HepG2 (cell line): Measurements from ENCODE around the gene RTEL1. TPM values are rescaled to one million over a fixed set of nuclear protein-coding genes. Genes with fewer than 3 reads are reported as not detected.

Experiments
- DNMT1 ChIP-seq: sonication (generic); formaldehyde crosslinking; IDR thresholded peaks from 2 replicates; pipeline ENCODE4 v1.5.1; 2020; ENCODE audit warnings: mild to moderate bottlenecking, missing genetic modification reagents
- ELF3 ChIP-seq: IDR thresholded peaks from 2 replicates; pipeline ENCODE4 v1.6.1; 2016; ENCODE audit warnings: missing genetic modification reagents, missing compliant biosample characterization
- FOXA3 ChIP-seq: IDR thresholded peaks from 2 replicates; pipeline ENCODE4 v1.6.1; 2016; ENCODE audit warnings: missing genetic modification reagents, missing compliant biosample characterization
- IRF1 ChIP-seq: sonication (generic); formaldehyde crosslinking; IDR thresholded peaks from 2 replicates; pipeline ENCODE4 v1.4.0; 2020; ENCODE audit warnings: low read depth, mild to moderate bottlenecking, missing genetic modification reagents
- IRX3 ChIP-seq: sonication (generic); formaldehyde crosslinking; IDR thresholded peaks from 2 replicates; pipeline ENCODE4 v1.8.1; 2023; ENCODE audit warnings: mild to moderate bottlenecking, low read depth, missing genetic modification reagents, borderline replicate concordance
- NONO ChIP-seq, 2 experiments: fragments of 450-650 bp in 1 of 2; sonication (generic) in 1 of 2; formaldehyde crosslinking in 1 of 2; IDR thresholded peaks in 1 of 2; conservative IDR thresholded peaks in 1 of 2; 2 replicates each; pipeline versions ENCODE4 v1.6.1 to v1.8.0; 2017 to 2022; ENCODE audit warnings: mild to moderate bottlenecking in 1 of 2, missing genetic modification reagents in 1 of 2, moderate library complexity in 1 of 2
- POGK ChIP-seq: sonication (generic); formaldehyde crosslinking; conservative IDR thresholded peaks from 2 replicates; pipeline ENCODE4 v1.8.0; 2022; ENCODE audit warnings: mild to moderate bottlenecking, moderate library complexity, missing genetic modification reagents
- RBFOX2 ChIP-seq: fragments of 200-400 bp; formaldehyde crosslinking; IDR thresholded peaks from 2 replicates; pipeline ENCODE4 v1.6.1; 2017; ENCODE audit warnings: low read depth, mild to moderate bottlenecking, low read length
- RFXAP ChIP-seq: sonication (generic); formaldehyde crosslinking; IDR thresholded peaks from 2 replicates; pipeline ENCODE4 v1.4.0; 2020; ENCODE audit warnings: missing genetic modification reagents, borderline replicate concordance
- SAFB2 ChIP-seq: sonication (generic); formaldehyde crosslinking; IDR thresholded peaks from 2 replicates; pipeline ENCODE4 v1.5.1; 2020; ENCODE audit warnings: missing genetic modification reagents, low read depth, mild to moderate bottlenecking, borderline replicate concordance
- TSC22D2 ChIP-seq: sonication (generic); formaldehyde crosslinking; IDR thresholded peaks from 2 replicates; pipeline ENCODE4 v1.5.1; 2020; ENCODE audit warnings: missing genetic modification reagents, mild to moderate bottlenecking, borderline replicate concordance
- ZEB1 ChIP-seq: IDR thresholded peaks from 2 replicates; pipeline ENCODE4 v1.6.1; 2012; ENCODE audit warnings: mild to moderate bottlenecking, low read depth, inconsistent platforms; ENCODE audit not compliant: insufficient replicate concordance
- ZNF263 ChIP-seq: sonication (generic); formaldehyde crosslinking; IDR thresholded peaks from 2 replicates; pipeline ENCODE4 v1.4.0; 2020; ENCODE audit warnings: missing genetic modification reagents
- ZNF281 ChIP-seq: sonication (generic); formaldehyde crosslinking; IDR thresholded peaks from 2 replicates; pipeline ENCODE4 v1.4.0; 2020; ENCODE audit warnings: missing genetic modification reagents, borderline replicate concordance
- ZNF34 ChIP-seq: sonication (generic); formaldehyde crosslinking; IDR thresholded peaks from 2 replicates; pipeline ENCODE4 v1.4.0; 2020; ENCODE audit warnings: mild to moderate bottlenecking, missing genetic modification reagents, borderline replicate concordance
- ZNF460 ChIP-seq: sonication (generic); formaldehyde crosslinking; IDR thresholded peaks from 2 replicates; pipeline ENCODE4 v1.5.1; 2020; ENCODE audit warnings: missing genetic modification reagents, mild to moderate bottlenecking, borderline replicate concordance
- ZNF660 ChIP-seq: sonication (generic); formaldehyde crosslinking; IDR thresholded peaks from 2 replicates; pipeline ENCODE4 v1.5.1; 2020; ENCODE audit warnings: mild to moderate bottlenecking, low read depth, missing genetic modification reagents, borderline replicate concordance
- ZSCAN29 ChIP-seq: sonication (generic); formaldehyde crosslinking; conservative IDR thresholded peaks from 2 replicates; pipeline ENCODE4 v1.4.0; 2020; ENCODE audit warnings: mild to moderate bottlenecking, missing genetic modification reagents
- polyA plus RNA-seq, 8 experiments: library from polyadenylated mRNA; depleted of rRNA in 3 of 8; stranded (reverse) in 7 of 8; unstranded in 1 of 8; fragments of >200 nt; fragmentation: Illumina TruSeq in 4 of 8; extraction: Trizol in 4 of 8; gene quantifications; 2 replicates each; pipeline versions ENCODE4 v1.2.1 to v1.2.3, GENCODE V29; 2011 to 2016; ENCODE audit warnings: low read depth in 4 of 8, missing spikeins in 1 of 8, mixed read lengths in 1 of 8; ENCODE audit not compliant: insufficient read depth in 1 of 8
- total RNA-seq, 5 experiments: library from RNA; depleted of rRNA; stranded (reverse); fragments of >200 nt; fragmentation: Illumina TruSeq; extraction: Trizol; gene quantifications; 2 replicates each; pipeline ENCODE4 v1.2.3, GENCODE V29; 2016; ENCODE audit warnings: low read depth in 1 of 5
- TF ChIP-seq, protein P1 (sequence below): sonication (generic); formaldehyde crosslinking; IDR thresholded peaks from 2 replicates; pipeline ENCODE4 v1.4.0; 2020; ENCODE audit warnings: missing genetic modification reagents
- TF ChIP-seq, protein P2 (sequence below): sonication (generic); formaldehyde crosslinking; IDR thresholded peaks from 2 replicates; pipeline ENCODE4 v1.4.0; 2020; ENCODE audit warnings: mild to moderate bottlenecking, missing genetic modification reagents
- TF ChIP-seq, protein P3 (sequence below): sonication (generic); formaldehyde crosslinking; IDR thresholded peaks from 2 replicates; pipeline ENCODE4 v1.4.0; 2020; ENCODE audit warnings: missing genetic modification reagents, low read depth, mild to moderate bottlenecking, borderline replicate concordance

Gene RTEL1
- total and polyA plus RNA-seq, 2 of the 13 experiments (the other 11 are each of a cell fraction or from before 2014, with no cell fraction given): 21.8 to 36.4 TPM

- TF ChIP-seq ZNF281 (CRISPR knock-in tag) (peak; percentile 79; the same call in 1 of the 2 replicates), ZSCAN29 (peak; percentile 95; the same call in 1 of the 2 replicates), DNMT1 (CRISPR knock-in tag) (no peak), ELF3 (CRISPR knock-in tag) (peak; percentile 90), FOXA3 (peak; percentile 87), SAFB2 (CRISPR knock-in tag) (peak; percentile 46; the same call in 1 of the 2 replicates), ZEB1 (peak; percentile 91), ZNF263 (CRISPR knock-in tag) (peak; percentile 93), TSC22D2 (CRISPR knock-in tag) (peak; percentile 96), ZNF460 (CRISPR knock-in tag) (no peak; the same call in 1 of the 2 replicates), NONO (IDR thresholded peaks at IDR 0.05) (no peak), NONO (CRISPR knock-in tag; conservative IDR thresholded peaks at IDR 0.05) (peak; percentile 61; the same call in 1 of the 2 replicates), IRF1 (CRISPR knock-in tag) (no peak), RBFOX2 (0 out of 2 replicates have a peak, but pooled peaks have one; percentile 27), RFXAP (CRISPR knock-in tag) (peak; percentile 88), ZNF660 (CRISPR knock-in tag) (no peak), POGK (CRISPR knock-in tag) (peak; percentile 81), ZNF34 (CRISPR knock-in tag) (no peak), IRX3 (CRISPR knock-in tag) (no peak; the same call in none of the 2 replicates)
- TF ChIP-seq, protein P1, sequence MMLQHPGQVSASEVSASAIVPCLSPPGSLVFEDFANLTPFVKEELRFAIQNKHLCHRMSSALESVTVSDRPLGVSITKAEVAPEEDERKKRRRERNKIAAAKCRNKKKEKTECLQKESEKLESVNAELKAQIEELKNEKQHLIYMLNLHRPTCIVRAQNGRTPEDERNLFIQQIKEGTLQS: peak; percentile 70; the same call in 1 of the 2 replicates
- TF ChIP-seq, protein P2, sequence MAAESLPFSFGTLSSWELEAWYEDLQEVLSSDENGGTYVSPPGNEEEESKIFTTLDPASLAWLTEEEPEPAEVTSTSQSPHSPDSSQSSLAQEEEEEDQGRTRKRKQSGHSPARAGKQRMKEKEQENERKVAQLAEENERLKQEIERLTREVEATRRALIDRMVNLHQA (CRISPR knock-in tag): 0 out of 2 replicates have a peak, but pooled peaks have one; percentile 11
- TF ChIP-seq, protein P3, sequence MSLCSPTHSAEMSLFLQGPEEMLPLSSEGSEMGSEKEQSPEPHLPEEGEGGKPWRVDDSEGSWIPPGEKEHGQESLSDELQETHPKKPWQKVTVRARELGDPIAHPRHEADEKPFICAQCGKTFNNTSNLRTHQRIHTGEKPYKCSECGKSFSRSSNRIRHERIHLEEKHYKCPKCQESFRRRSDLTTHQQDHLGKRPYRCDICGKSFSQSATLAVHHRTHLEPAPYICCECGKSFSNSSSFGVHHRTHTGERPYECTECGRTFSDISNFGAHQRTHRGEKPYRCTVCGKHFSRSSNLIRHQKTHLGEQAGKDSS (CRISPR knock-in tag): peak; percentile 97
Observed at GRCh38 chr20:63628246-63628975, 29.7 kb upstream of the RTEL1 start (continued).
